CD14-positive monocyte (primary cell): ENCODE measurements around the gene PRDX3. TPM values are rescaled to one million over a fixed set of nuclear protein-coding genes. Genes with fewer than 3 reads are reported as not detected.
A peak's percentile ranks its signal among the peaks of the same experiment; 100 is the strongest.

Experiments used
- DNase-seq, 3 donors: peaks; one replicate each; pipeline ENCODE4 v3.0.0-alpha.2; 2011 to 2022
- H2AFZ ChIP-seq: 2 replicates; pipeline ENCODE4 v1.6.0; 2012; ENCODE audit warnings: mild to moderate bottlenecking, low read depth, low read length, inconsistent platforms; ENCODE audit not compliant: insufficient read depth, poor library complexity, severe bottlenecking
- H3K27ac ChIP-seq, 2 donors: 1 replicate in 1 of 2; 2 replicates in 1 of 2; pipeline ENCODE4 v1.5.1; 2012 to 2013; ENCODE audit warnings: low read length in 2 of 2, control low read depth in 1 of 2, inconsistent platforms in 1 of 2, low read depth in 1 of 2, mild to moderate bottlenecking in 1 of 2
- H3K27me3 ChIP-seq, 2 donors: one replicate each; pipeline versions ENCODE4 v1.6.0 to v1.6.1; 2011 to 2013; ENCODE audit warnings: low read length in 2 of 2; ENCODE audit not compliant: control insufficient read depth in 2 of 2, insufficient read depth in 2 of 2
- H3K36me3 ChIP-seq, 2 donors: replicated peaks in 1 of 2; 1 replicate in 1 of 2; 2 replicates in 1 of 2; pipeline versions ENCODE4 v1.5.1 to v1.6.1; 2012 to 2013; ENCODE audit warnings: low read length in 2 of 2, control low read depth in 1 of 2, inconsistent platforms in 1 of 2, mild to moderate bottlenecking in 1 of 2; ENCODE audit not compliant: insufficient read depth in 2 of 2, control insufficient read depth in 1 of 2
- H3K4me1 ChIP-seq, 2 donors: 1 replicate in 1 of 2; 2 replicates in 1 of 2; pipeline versions ENCODE4 v1.5.1 to v1.6.1; 2012 to 2013; ENCODE audit warnings: low read length in 2 of 2, control low read depth in 1 of 2, inconsistent platforms in 1 of 2, mild to moderate bottlenecking in 1 of 2, moderate library complexity in 1 of 2; ENCODE audit not compliant: insufficient read depth in 2 of 2, control insufficient read depth in 1 of 2
- H3K4me2 ChIP-seq: replicated peaks from 2 replicates; pipeline ENCODE3; 2012; ENCODE audit warnings: low read length, moderate library complexity, mild to moderate bottlenecking; ENCODE audit not compliant: poor library complexity, severe bottlenecking; ENCODE audit errors: extremely low read depth
- H3K4me3 ChIP-seq, 3 experiments: fragments of 200-600 bp in 1 of 3; sonication (generic) in 1 of 3; replicated peaks in 1 of 3; 1 replicate in 2 of 3; 2 replicates in 1 of 3; pipeline ENCODE4 v1.5.1; 2011 to 2013; ENCODE audit warnings: low read length in 3 of 3, mild to moderate bottlenecking in 3 of 3, control low read depth in 2 of 3, low read depth in 2 of 3, inconsistent platforms in 1 of 3, moderate library complexity in 1 of 3
- H3K79me2 ChIP-seq: 2 replicates; pipeline ENCODE4 v1.6.0; 2012; ENCODE audit warnings: mild to moderate bottlenecking, control low read depth, inconsistent platforms, low read length, moderate library complexity; ENCODE audit not compliant: insufficient read depth
- H3K9ac ChIP-seq: 2 replicates; pipeline ENCODE4 v1.6.0; 2017; ENCODE audit warnings: low read length, mild to moderate bottlenecking; ENCODE audit not compliant: insufficient read depth, poor library complexity, severe bottlenecking
- H3K9me3 ChIP-seq, 2 donors: replicated peaks in 1 of 2; 1 replicate in 1 of 2; 2 replicates in 1 of 2; pipeline versions ENCODE4 v1.5.1 to v1.6.1; 2012 to 2013; ENCODE audit warnings: low read length in 2 of 2, control low read depth in 1 of 2; ENCODE audit not compliant: control insufficient read depth in 1 of 2, insufficient read depth in 1 of 2
- H4K20me1 ChIP-seq: 2 replicates; pipeline ENCODE4 v1.6.0; 2012; ENCODE audit warnings: mild to moderate bottlenecking, low read length, control low read depth, moderate library complexity; ENCODE audit not compliant: insufficient read depth
- H3K27ac Mint-ChIP-seq, 7 donors: one replicate each; pipeline ENCODE4 v1.8.0; 2020; ENCODE audit warnings: mild to moderate bottlenecking in 7 of 7, mixed read lengths in 7 of 7, moderate library complexity in 6 of 7, inconsistent platforms in 2 of 7
- H3K27me3 Mint-ChIP-seq, 3 donors: one replicate each; pipeline ENCODE4 v1.8.0; 2021 to 2022; ENCODE audit warnings: low read depth in 3 of 3, mild to moderate bottlenecking in 3 of 3, mixed read lengths in 3 of 3, moderate library complexity in 3 of 3, inconsistent platforms in 1 of 3
- H3K36me3 Mint-ChIP-seq, 2 donors: one replicate each; pipeline ENCODE4 v1.8.0; 2020; ENCODE audit warnings: mixed read lengths in 2 of 2, inconsistent platforms in 1 of 2, mild to moderate bottlenecking in 1 of 2
- H3K4me1 Mint-ChIP-seq: one replicate; pipeline ENCODE4 v1.8.0; 2020; ENCODE audit warnings: mild to moderate bottlenecking, mixed read lengths
- H3K4me3 Mint-ChIP-seq, 2 donors: one replicate each; pipeline ENCODE4 v1.8.0; 2020; ENCODE audit warnings: mild to moderate bottlenecking in 2 of 2, mixed read lengths in 2 of 2, moderate library complexity in 1 of 2
- H3K9me3 Mint-ChIP-seq, 7 donors: one replicate each; pipeline ENCODE4 v1.8.0; 2020 to 2022; ENCODE audit warnings: mixed read lengths in 7 of 7, mild to moderate bottlenecking in 6 of 7, moderate library complexity in 6 of 7, inconsistent platforms in 2 of 7
- whole genome bisulfite sequencing: methylation state at CpG from one replicate; pipeline ENCODE4 v1.1.5; 2013; ENCODE audit warnings: missing lambda C conversion rate; ENCODE audit not compliant: insufficient coverage; 5-methylcytosine and 5-hydroxymethylcytosine counted together
- intact Hi-C, 2 donors: fragments of 100-400 bp; cut with micrococcal nuclease; formaldehyde crosslinking; loops; one replicate each; pipeline versions ENCODE4 v1.15.0 to v1.15.1; 2023
- polyA plus RNA-seq, 3 donors: library from polyadenylated mRNA; depleted of rRNA in 1 of 3; unstranded in 2 of 3; stranded (reverse) in 1 of 3; fragments of 300-500 nt in 2 of 3; fragments of >200 nt in 1 of 3; fragmentation: Illumina TruSeq in 2 of 3; gene quantifications; 1 replicate in 2 of 3; 2 replicates in 1 of 3; pipeline ENCODE4 v1.2.3, GENCODE V29; 2012 to 2021
- TF ChIP-seq, protein P1 (sequence below): fragments of 200-600 bp; IDR thresholded peaks from one replicate; pipeline ENCODE4 v1.8.0; 2022; ENCODE audit warnings: antibody characterized with exemption, mild to moderate bottlenecking

Gene PRDX3
- polyA plus RNA-seq, 3 donors = 81.9 to 459 (median 410) TPM

DNA sequence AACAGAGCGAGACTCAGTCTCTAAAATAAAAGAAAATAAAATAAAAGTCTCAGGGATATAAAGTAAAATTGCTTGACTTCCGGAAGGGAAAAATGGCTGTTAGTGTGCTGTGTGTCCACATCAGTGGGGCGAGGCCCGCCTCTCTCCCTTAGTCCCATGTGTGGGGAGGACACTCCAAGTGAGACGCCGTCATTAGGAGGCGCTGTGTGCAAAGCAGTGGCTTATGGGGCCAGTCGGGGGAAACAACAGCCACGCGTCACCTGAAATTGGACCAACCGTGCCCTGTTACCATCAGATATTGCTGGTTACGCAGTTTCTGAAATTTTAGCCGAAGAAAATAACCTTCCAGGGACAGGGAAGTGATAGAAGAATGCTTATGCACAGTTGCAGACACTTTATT lies 28.9 kb downstream of the PRDX3 start:
- 88% methylated on average over 9 of the region's 13 CpGs for WGBS
- H3K79me2 ChIP-seq = no peaks in the 10 kb centered on the region
- H3K4me3 ChIP-seq = no peak overlapping the region
- Mint-ChIP-seq H3K27ac (peak overlapping the region in 2 of 7 donors; percentile 2 to 15), H3K27me3 (no peaks in the 10 kb centered on the region), H3K4me1 (no peaks in the 10 kb centered on the region), H3K36me3 (peaks cover 62 to 80% of the 10 kb centered on the region in 2 donors), H3K9me3 (peaks cover 0 to 2% (median 0%) of the 10 kb centered on the region in 7 donors), H3K4me3 (no peak overlapping the region)
- no peaks in the 10 kb centered on the region for H3K4me1 ChIP-seq
- no peaks in the 10 kb centered on the region for H4K20me1 ChIP-seq
- no peak overlapping the region for H2AFZ ChIP-seq
- H3K27ac ChIP-seq = no peak overlapping the region
- H3K9ac ChIP-seq = no peak overlapping the region
- no peak for DNase-seq
- intact Hi-C loops = no loop called here
- TF ChIP-seq, protein P1, sequence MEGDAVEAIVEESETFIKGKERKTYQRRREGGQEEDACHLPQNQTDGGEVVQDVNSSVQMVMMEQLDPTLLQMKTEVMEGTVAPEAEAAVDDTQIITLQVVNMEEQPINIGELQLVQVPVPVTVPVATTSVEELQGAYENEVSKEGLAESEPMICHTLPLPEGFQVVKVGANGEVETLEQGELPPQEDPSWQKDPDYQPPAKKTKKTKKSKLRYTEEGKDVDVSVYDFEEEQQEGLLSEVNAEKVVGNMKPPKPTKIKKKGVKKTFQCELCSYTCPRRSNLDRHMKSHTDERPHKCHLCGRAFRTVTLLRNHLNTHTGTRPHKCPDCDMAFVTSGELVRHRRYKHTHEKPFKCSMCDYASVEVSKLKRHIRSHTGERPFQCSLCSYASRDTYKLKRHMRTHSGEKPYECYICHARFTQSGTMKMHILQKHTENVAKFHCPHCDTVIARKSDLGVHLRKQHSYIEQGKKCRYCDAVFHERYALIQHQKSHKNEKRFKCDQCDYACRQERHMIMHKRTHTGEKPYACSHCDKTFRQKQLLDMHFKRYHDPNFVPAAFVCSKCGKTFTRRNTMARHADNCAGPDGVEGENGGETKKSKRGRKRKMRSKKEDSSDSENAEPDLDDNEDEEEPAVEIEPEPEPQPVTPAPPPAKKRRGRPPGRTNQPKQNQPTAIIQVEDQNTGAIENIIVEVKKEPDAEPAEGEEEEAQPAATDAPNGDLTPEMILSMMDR = no peak
- H3K36me3 ChIP-seq = peaks cover 46 to 86% of the 10 kb centered on the region in 2 donors
- H3K4me2 ChIP-seq = no peak overlapping the region
- no peaks in the 10 kb centered on the region for H3K27me3 ChIP-seq
- H3K9me3 ChIP-seq = no peaks in the 10 kb centered on the region

DNA sequence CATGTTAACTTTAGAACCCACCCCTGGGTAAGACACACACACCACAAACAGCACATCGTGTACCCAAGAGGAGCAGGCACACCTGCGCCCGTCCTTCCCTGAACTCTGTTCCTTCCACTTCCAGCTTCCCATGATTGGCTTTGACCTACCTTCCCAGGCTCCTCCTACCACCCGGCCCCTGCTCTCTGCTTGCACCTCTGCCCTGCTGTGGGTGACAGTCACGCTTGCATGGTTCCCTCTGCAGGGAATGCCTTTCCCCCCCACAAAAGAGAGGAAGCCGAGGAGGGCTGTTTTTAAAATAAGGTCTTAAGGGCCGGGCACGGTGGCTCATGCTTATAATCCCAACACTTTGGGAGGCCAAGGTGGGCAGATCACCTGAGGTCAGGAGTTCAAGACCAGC lies 29.5 kb downstream of the PRDX3 start:
- Mint-ChIP-seq H3K27ac (peak overlapping the region in 3 of 7 donors; percentile 2 to 28 (median 17)), H3K36me3 (peaks cover 59 to 74% of the 10 kb centered on the region in 2 donors)

More for the DNA sequence above, 29.5 kb downstream of the PRDX3 start:
- Histone ChIP-seq H3K27me3 (no peaks in the 10 kb centered on the region), H3K4me3 (no peak overlapping the region), H3K4me2 (no peak overlapping the region), H2AFZ (no peak overlapping the region), H3K9me3 (no peaks in the 10 kb centered on the region), H3K4me1 (no peaks in the 10 kb centered on the region), H4K20me1 (no peaks in the 10 kb centered on the region), H3K9ac (no peak overlapping the region), H3K79me2 (no peaks in the 10 kb centered on the region), H3K36me3 (peaks cover 42 to 81% of the 10 kb centered on the region in 2 donors), H3K27ac (no peak overlapping the region)
- H3K9me3 Mint-ChIP-seq = peaks cover 0 to 2% (median 0%) of the 10 kb centered on the region in 7 donors
- intact Hi-C loops = no loop called here
- H3K4me1 Mint-ChIP-seq = no peaks in the 10 kb centered on the region
- DNase-seq = no peak
- TF ChIP-seq, protein P1 = no peak
- 97% methylated on average over 4 of the region's 8 CpGs for WGBS
- H3K27me3 Mint-ChIP-seq = no peaks in the 10 kb centered on the region
- no peak overlapping the region for H3K4me3 Mint-ChIP-seq
